Smooth muscle cell (in vitro differentiated cells): ENCODE results near the gene MRPL52. TPM values are rescaled to one million over a fixed set of nuclear protein-coding genes. Genes with fewer than 3 reads are reported as not detected.

ENCODE experiments used
- DNase-seq: peaks from one replicate; lab custom pipeline; 2025; ENCODE audit not compliant: unreplicated experiment; lab: John Stamatoyannopoulos, UW
- H2AFZ ChIP-seq: fragments of 200-600 bp; sonication (generic); 2 replicates; pipeline ENCODE4 v1.6.0; 2016; ENCODE audit warnings: antibody characterized with exemption, low read depth, mild to moderate bottlenecking
- H3F3A ChIP-seq: fragments of 200-600 bp; sonication (generic); 2 replicates; pipeline ENCODE4 v1.6.0; 2017; ENCODE audit warnings: antibody characterized with exemption, low read depth
- H3K27ac ChIP-seq: fragments of 200-600 bp; sonication (generic); 2 replicates; pipeline ENCODE4 v1.5.1; 2016; ENCODE audit warnings: low read depth, mild to moderate bottlenecking
- H3K27me3 ChIP-seq: fragments of 200-600 bp; sonication (generic); 2 replicates; pipeline ENCODE4 v1.6.1; 2016; ENCODE audit warnings: low read depth, mild to moderate bottlenecking
- H3K36me3 ChIP-seq: fragments of 200-600 bp; sonication (generic); 2 replicates; pipeline ENCODE4 v1.5.1; 2016; ENCODE audit warnings: low read depth
- H3K4me1 ChIP-seq: fragments of 200-600 bp; sonication (generic); 2 replicates; pipeline ENCODE4 v1.5.1; 2016; ENCODE audit warnings: low read depth
- H3K4me2 ChIP-seq: fragments of 200-600 bp; sonication (generic); 2 replicates; pipeline ENCODE4 v1.6.0; 2016; ENCODE audit warnings: mild to moderate bottlenecking
- H3K4me3 ChIP-seq: fragments of 200-600 bp; sonication (generic); 2 replicates; pipeline ENCODE4 v1.5.1; 2016; ENCODE audit warnings: mild to moderate bottlenecking
- H3K79me2 ChIP-seq: fragments of 200-600 bp; sonication (generic); 2 replicates; pipeline ENCODE4 v1.6.0; 2016; ENCODE audit warnings: low read depth, mild to moderate bottlenecking
- H3K9ac ChIP-seq: fragments of 200-600 bp; sonication (generic); 2 replicates; pipeline ENCODE4 v1.6.0; 2016; ENCODE audit warnings: low read depth
- H3K9me3 ChIP-seq: fragments of 200-600 bp; sonication (generic); replicated peaks from 2 replicates; pipeline ENCODE4 v1.5.1; 2016; ENCODE audit warnings: low read depth
- H4K20me1 ChIP-seq: fragments of 200-600 bp; sonication (generic); 2 replicates; pipeline ENCODE4 v1.6.0; 2016; ENCODE audit warnings: low read depth
- CTCF ChIP-seq: fragments of 200-600 bp; sonication (generic); IDR thresholded peaks from 2 replicates; pipeline ENCODE4 v1.5.1; 2017; ENCODE audit warnings: borderline replicate concordance, mild to moderate bottlenecking, antibody characterized with exemption; ENCODE audit not compliant: insufficient read depth, poor library complexity, severe bottlenecking
- WGBS: methylation state at CpG from one replicate; pipeline ENCODE4 v1.1.7; 2016; ENCODE audit warnings: low lambda C conversion rate; 5-methylcytosine and 5-hydroxymethylcytosine counted together
- polyA plus RNA-seq: library from polyadenylated mRNA; unstranded; fragments of >200 nt; fragmentation: Nextera tagmentation; extraction: Ambion mirVana; gene quantifications from 2 replicates; pipeline ENCODE4 v1.2.1, GENCODE V29; 2016
- total RNA-seq: library from RNA; depleted of rRNA; stranded (reverse); fragments of >200 nt; gene quantifications from 2 replicates; pipeline ENCODE4 v1.2.3, GENCODE V29; 2014

The MRPL52 gene
- total and polyA plus RNA-seq, 2 experiments from 2014 or later, result 220 to 274 TPM

- H4K20me1 ChIP-seq, result no peaks in the 10 kb centered on the region
- no peak for TF ChIP-seq CTCF
- peak; percentile 74 for DNase-seq
- H3K27me3 ChIP-seq, result no peaks in the 10 kb centered on the region
- peaks cover 12% of the 10 kb centered on the region for H3K4me1 ChIP-seq
- H2AFZ ChIP-seq, result peak within 1 kb of the TSS; percentile 87
- peaks cover 12% of the 10 kb centered on the region for H3K79me2 ChIP-seq
- H3K9ac ChIP-seq, result peak within 1 kb of the TSS; percentile 82
- H3K4me2 ChIP-seq, result peak within 1 kb of the TSS; percentile 88
- peak within 1 kb of the TSS; percentile 79 for H3K4me3 ChIP-seq
- peaks cover 11% of the 10 kb centered on the region for H3F3A ChIP-seq
- H3K36me3 ChIP-seq, result no peaks in the 10 kb centered on the region
- no peaks in the 10 kb centered on the region for H3K9me3 ChIP-seq
- H3K27ac ChIP-seq, result peak within 1 kb of the TSS; percentile 90
- WGBS, result under 1% methylated on average over 41 of the region's 50 CpGs
Observed at GRCh38 chr14:22871224-22872032, 41.7 kb downstream of the MRPL52 start, which contains the start of gene LRP10. Gene LRP10, plus strand, starts transcription at chr14:22871740. Its CDS starts 564 bp downstream, at chr14:22872304.

GRCh38 chr14:22872033-22872832 lies 42.5 kb downstream of the MRPL52 start:
- H3K4me3 ChIP-seq, result peak overlapping the region; percentile 79
- H3K4me1 ChIP-seq, result peaks cover 12% of the 10 kb centered on the region
- H3K79me2 ChIP-seq, result peaks cover 12% of the 10 kb centered on the region
- no peaks in the 10 kb centered on the region for H4K20me1 ChIP-seq
- peak overlapping the region; percentile 90 for H3K27ac ChIP-seq
- peak overlapping the region; percentile 82 for H3K9ac ChIP-seq
- under 1% methylated on average over 12 of the region's 45 CpGs for WGBS
- peak; percentile 74 for DNase-seq
- peak; percentile 96 for TF ChIP-seq CTCF
- H3K36me3 ChIP-seq, result no peaks in the 10 kb centered on the region
- peak overlapping the region; percentile 88 for H3K4me2 ChIP-seq
- no peaks in the 10 kb centered on the region for H3K9me3 ChIP-seq
- peak overlapping the region; percentile 87 for H2AFZ ChIP-seq
- H3F3A ChIP-seq, result peaks cover 11% of the 10 kb centered on the region
- no peaks in the 10 kb centered on the region for H3K27me3 ChIP-seq

GRCh38 chr14:22872833-22873520 lies 43.3 kb downstream of the MRPL52 start:
- WGBS, result 59% methylated on average over 10 of the region's 10 CpGs
- no peaks in the 10 kb centered on the region for H4K20me1 ChIP-seq
- peak overlapping the region; percentile 82 for H3K9ac ChIP-seq
- H3K27ac ChIP-seq, result peak overlapping the region; percentile 90
- H3K27me3 ChIP-seq, result no peaks in the 10 kb centered on the region
- TF ChIP-seq CTCF, result no peak
- DNase-seq, result no peak
- no peaks in the 10 kb centered on the region for H3K36me3 ChIP-seq
- peak overlapping the region; percentile 79 for H3K4me3 ChIP-seq
- peaks cover 12% of the 10 kb centered on the region for H3K4me1 ChIP-seq
- peaks cover 11% of the 10 kb centered on the region for H3F3A ChIP-seq
- peak overlapping the region; percentile 87 for H2AFZ ChIP-seq
- H3K4me2 ChIP-seq, result peak overlapping the region; percentile 88
- peaks cover 12% of the 10 kb centered on the region for H3K79me2 ChIP-seq
- no peaks in the 10 kb centered on the region for H3K9me3 ChIP-seq
